ENCODE data around the gene PTH2R.
"Not testable (repeated sequence)": the region's sequence is repeated elsewhere in the genome, so short reads cannot be mapped to it uniquely, and the experiment has no call there.

Gene PTH2R

GRCh38 chr2:208406474-208407451 is at the start of gene PTH2R:
TSS of gene PTH2R (plus strand) at chr2:208406792. CDS start at chr2:208407044, 252 bp downstream.
- in situ Hi-C loops (cut with MboI; ENCODE audit: low sequenced_read_pairs) = loop anchor here (25.0 kb wide), 1 partner anchor 1531 kb away; no protein-coding TSS in a partner anchor

GRCh38 chr2:208356846-208357574 is 49.6 kb upstream of the PTH2R start:
- in situ Hi-C loops (cut with MboI; ENCODE audit: low sequenced_read_pairs) = loop anchor here (25.0 kb wide), 1 partner anchor 1830 kb away; no protein-coding TSS in a partner anchor

GRCh38 chr2:208358758-208359631 is 47.6 kb upstream of the PTH2R start:
- in situ Hi-C loops (cut with MboI; ENCODE audit: low sequenced_read_pairs) = loop anchor here (25.0 kb wide), 1 partner anchor 1828 kb away; no protein-coding TSS in a partner anchor

GRCh38 chr2:208359632-208359986 is 47.0 kb upstream of the PTH2R start:
- in situ Hi-C loops (cut with MboI; ENCODE audit: low sequenced_read_pairs) = loop anchor here (25.0 kb wide), 1 partner anchor 1828 kb away; no protein-coding TSS in a partner anchor

- in situ Hi-C loops (cut with MboI; ENCODE audit: low sequenced_read_pairs) = loop anchor here (25.0 kb wide), 1 partner anchor 1827 kb away; no protein-coding TSS in a partner anchor
Observed at GRCh38 chr2:208360259-208361076, 46.1 kb upstream of the PTH2R start.

GRCh38 chr2:208361077-208361441 is 45.5 kb upstream of the PTH2R start:
- in situ Hi-C loops (cut with MboI; ENCODE audit: low sequenced_read_pairs) = loop anchor here (25.0 kb wide), 1 partner anchor 1826 kb away; no protein-coding TSS in a partner anchor

- in situ Hi-C loops (cut with MboI; ENCODE audit: low sequenced_read_pairs) = loop anchor here (25.0 kb wide), 1 partner anchor 1824 kb away; no protein-coding TSS in a partner anchor
Observed at GRCh38 chr2:208363485-208363884, 43.1 kb upstream of the PTH2R start.

GRCh38 chr2:208366215-208367127 is 40.1 kb upstream of the PTH2R start:
- in situ Hi-C loops (cut with MboI; ENCODE audit: low sequenced_read_pairs) = loop anchor here (25.0 kb wide), 1 partner anchor 1821 kb away; no protein-coding TSS in a partner anchor

- in situ Hi-C loops (cut with MboI; ENCODE audit: low sequenced_read_pairs) = loop anchor here (25.0 kb wide), 1 partner anchor 1818 kb away; no protein-coding TSS in a partner anchor
Observed at GRCh38 chr2:208369091-208369490, 37.5 kb upstream of the PTH2R start.

- in situ Hi-C loops (cut with MboI; ENCODE audit: low sequenced_read_pairs) = loop anchor here (25.0 kb wide), 1 partner anchor 1816 kb away; no protein-coding TSS in a partner anchor
Observed at GRCh38 chr2:208370881-208371633, 35.5 kb upstream of the PTH2R start.

GRCh38 chr2:208371634-208371935 is 35.0 kb upstream of the PTH2R start:
- in situ Hi-C loops (cut with MboI; ENCODE audit: low sequenced_read_pairs) = loop anchor here (25.0 kb wide), 1 partner anchor 1816 kb away; no protein-coding TSS in a partner anchor

- in situ Hi-C loops (cut with MboI; ENCODE audit: low sequenced_read_pairs) = loop anchor here (25.0 kb wide), 1 partner anchor 1814 kb away; no protein-coding TSS in a partner anchor
Observed at GRCh38 chr2:208373460-208374089, 33.0 kb upstream of the PTH2R start.

- in situ Hi-C loops (cut with MboI; ENCODE audit: low sequenced_read_pairs) = no loop called here
Observed at GRCh38 chr2:208375491-208376068, 31.0 kb upstream of the PTH2R start.

- in situ Hi-C loops (cut with MboI; ENCODE audit: low sequenced_read_pairs) = not testable (repeated sequence)
Observed at GRCh38 chr2:208377344-208377860, 29.2 kb upstream of the PTH2R start.

GRCh38 chr2:208379192-208379591 is 27.4 kb upstream of the PTH2R start:
- in situ Hi-C loops (cut with MboI; ENCODE audit: low sequenced_read_pairs) = no loop called here

GRCh38 chr2:208384637-208385036 is 22.0 kb upstream of the PTH2R start:
- in situ Hi-C loops (cut with MboI; ENCODE audit: low sequenced_read_pairs) = no loop called here

All from HL-60/S4 (cell line).